ENCODE data around the gene FAM236D. TPM values are rescaled to one million over a fixed set of nuclear protein-coding genes. Genes with fewer than 3 reads are reported as not detected.
"Not testable (repeated sequence)": the region's sequence is repeated elsewhere in the genome, so short reads cannot be mapped to it uniquely, and the experiment has no call there.

FAM236D gene
- total RNA-seq (not detected), polyA plus RNA-seq (not detected)
- long read RNA-seq, donor 1, result 0 reads
- long read RNA-seq, donor 2, result 0 reads
- long read RNA-seq, donor 3, result 0 reads
- long read RNA-seq, donor 4, result 0 reads
- long read RNA-seq, donor 5, result 0 reads

- not testable (repeated sequence) for DNase-seq; H3K9me3 ChIP-seq (ENCODE audit: control insufficient read depth in 4 of 4, insufficient read depth in 3 of 4, low read length in 3 of 4)
- no CpG with 5 or more reads among the region's 13 CpGs for WGBS, 2 donors
These were observed at the start of gene FAM236D for GRCh38 chrX:72808110-72808509. Gene FAM236D (minus strand): TSS chrX:72808210. CDS start chrX:72808110, 100 bp downstream.

GRCh38 chrX:72837532-72837931, 29.5 kb upstream of the FAM236D start:
- H3K9ac ChIP-seq (ENCODE audit: insufficient read depth in 1 of 2, low read length in 2 of 2); H3K9me3 ChIP-seq (ENCODE audit: control insufficient read depth in 4 of 4, insufficient read depth in 3 of 4, low read length in 3 of 4); ATAC-seq (ENCODE audit: insufficient read depth, low FRiP score); H3K4me1 ChIP-seq (ENCODE audit: control insufficient read depth in 5 of 5, insufficient read depth in 5 of 5, low read length in 5 of 5); H3K36me3 ChIP-seq (ENCODE audit: control insufficient read depth in 4 of 4, insufficient read depth in 4 of 4, low read length in 4 of 4); H3K27ac ChIP-seq (ENCODE audit: low read depth in 1 of 2, low read length in 1 of 2); H3K4me3 ChIP-seq; H3K27me3 ChIP-seq (ENCODE audit: control insufficient read depth in 3 of 3, insufficient read depth in 3 of 3, low read length in 2 of 3); DNase-seq: not testable (repeated sequence)
- WGBS, 2 donors, result no CpG with 5 or more reads among the region's 2 CpGs

More at GRCh38 chrX:72808110-72808509, at the start of gene FAM236D:
- ATAC-seq (ENCODE audit: insufficient read depth, low FRiP score); H3K36me3 ChIP-seq (ENCODE audit: control insufficient read depth in 4 of 4, insufficient read depth in 4 of 4, low read length in 4 of 4); H3K4me1 ChIP-seq (ENCODE audit: control insufficient read depth in 5 of 5, insufficient read depth in 5 of 5, low read length in 5 of 5); H3K4me3 ChIP-seq; H3K27me3 ChIP-seq (ENCODE audit: control insufficient read depth in 3 of 3, insufficient read depth in 3 of 3, low read length in 2 of 3); H3K27ac ChIP-seq (ENCODE audit: low read depth in 1 of 2, low read length in 1 of 2); H3K9ac ChIP-seq (ENCODE audit: insufficient read depth in 1 of 2, low read length in 2 of 2): not testable (repeated sequence)

GRCh38 chrX:72830701-72831100, 22.7 kb upstream of the FAM236D start:
- not testable (repeated sequence) for H3K9me3 ChIP-seq (ENCODE audit: control insufficient read depth in 4 of 4, insufficient read depth in 3 of 4, low read length in 3 of 4); H3K36me3 ChIP-seq (ENCODE audit: control insufficient read depth in 4 of 4, insufficient read depth in 4 of 4, low read length in 4 of 4); H3K4me1 ChIP-seq (ENCODE audit: control insufficient read depth in 5 of 5, insufficient read depth in 5 of 5, low read length in 5 of 5); H3K27me3 ChIP-seq (ENCODE audit: control insufficient read depth in 3 of 3, insufficient read depth in 3 of 3, low read length in 2 of 3); H3K9ac ChIP-seq (ENCODE audit: insufficient read depth in 1 of 2, low read length in 2 of 2); ATAC-seq (ENCODE audit: insufficient read depth, low FRiP score); H3K4me3 ChIP-seq; DNase-seq; H3K27ac ChIP-seq (ENCODE audit: low read depth in 1 of 2, low read length in 1 of 2)
- WGBS, 2 donors, result no CpG with 5 or more reads among the region's 13 CpGs

- not testable (repeated sequence) for H3K4me1 ChIP-seq (ENCODE audit: control insufficient read depth in 5 of 5, insufficient read depth in 5 of 5, low read length in 5 of 5); DNase-seq; H3K4me3 ChIP-seq; H3K9ac ChIP-seq (ENCODE audit: insufficient read depth in 1 of 2, low read length in 2 of 2); H3K9me3 ChIP-seq (ENCODE audit: control insufficient read depth in 4 of 4, insufficient read depth in 3 of 4, low read length in 3 of 4); H3K27me3 ChIP-seq (ENCODE audit: control insufficient read depth in 3 of 3, insufficient read depth in 3 of 3, low read length in 2 of 3); H3K27ac ChIP-seq (ENCODE audit: low read depth in 1 of 2, low read length in 1 of 2); H3K36me3 ChIP-seq (ENCODE audit: control insufficient read depth in 4 of 4, insufficient read depth in 4 of 4, low read length in 4 of 4); ATAC-seq (ENCODE audit: insufficient read depth, low FRiP score)
- WGBS, 2 donors, result 91 to 100% methylated on average over 1 of the region's 3 CpGs
These were observed 17.6 kb downstream of the FAM236D start for GRCh38 chrX:72790390-72790789.

- H3K9me3 ChIP-seq (ENCODE audit: control insufficient read depth in 4 of 4, insufficient read depth in 3 of 4, low read length in 3 of 4); H3K9ac ChIP-seq (ENCODE audit: insufficient read depth in 1 of 2, low read length in 2 of 2); H3K27me3 ChIP-seq (ENCODE audit: control insufficient read depth in 3 of 3, insufficient read depth in 3 of 3, low read length in 2 of 3); H3K4me1 ChIP-seq (ENCODE audit: control insufficient read depth in 5 of 5, insufficient read depth in 5 of 5, low read length in 5 of 5); H3K4me3 ChIP-seq; ATAC-seq (ENCODE audit: insufficient read depth, low FRiP score); H3K27ac ChIP-seq (ENCODE audit: low read depth in 1 of 2, low read length in 1 of 2); H3K36me3 ChIP-seq (ENCODE audit: control insufficient read depth in 4 of 4, insufficient read depth in 4 of 4, low read length in 4 of 4); DNase-seq: not testable (repeated sequence)
- WGBS, 2 donors, result no CpG with 5 or more reads among the region's 1 CpG
These were observed 19.9 kb downstream of the FAM236D start for GRCh38 chrX:72788142-72788541.

- not testable (repeated sequence) for DNase-seq; H3K9me3 ChIP-seq (ENCODE audit: control insufficient read depth in 4 of 4, insufficient read depth in 3 of 4, low read length in 3 of 4); H3K36me3 ChIP-seq (ENCODE audit: control insufficient read depth in 4 of 4, insufficient read depth in 4 of 4, low read length in 4 of 4); H3K4me1 ChIP-seq (ENCODE audit: control insufficient read depth in 5 of 5, insufficient read depth in 5 of 5, low read length in 5 of 5); H3K4me3 ChIP-seq; ATAC-seq (ENCODE audit: insufficient read depth, low FRiP score); H3K27me3 ChIP-seq (ENCODE audit: control insufficient read depth in 3 of 3, insufficient read depth in 3 of 3, low read length in 2 of 3); H3K9ac ChIP-seq (ENCODE audit: insufficient read depth in 1 of 2, low read length in 2 of 2); H3K27ac ChIP-seq (ENCODE audit: low read depth in 1 of 2, low read length in 1 of 2)
- WGBS, 2 donors, result no CpG with 5 or more reads among the region's 6 CpGs
These were observed 24.0 kb downstream of the FAM236D start for GRCh38 chrX:72783964-72784363.

GRCh38 chrX:72783365-72783936, 24.6 kb downstream of the FAM236D start:
- H3K4me1 ChIP-seq (ENCODE audit: control insufficient read depth in 5 of 5, insufficient read depth in 5 of 5, low read length in 5 of 5); H3K9ac ChIP-seq (ENCODE audit: insufficient read depth in 1 of 2, low read length in 2 of 2); H3K9me3 ChIP-seq (ENCODE audit: control insufficient read depth in 4 of 4, insufficient read depth in 3 of 4, low read length in 3 of 4); ATAC-seq (ENCODE audit: insufficient read depth, low FRiP score); H3K4me3 ChIP-seq; DNase-seq; H3K27me3 ChIP-seq (ENCODE audit: control insufficient read depth in 3 of 3, insufficient read depth in 3 of 3, low read length in 2 of 3); H3K27ac ChIP-seq (ENCODE audit: low read depth in 1 of 2, low read length in 1 of 2); H3K36me3 ChIP-seq (ENCODE audit: control insufficient read depth in 4 of 4, insufficient read depth in 4 of 4, low read length in 4 of 4): not testable (repeated sequence)
- WGBS, 2 donors, result no CpG with 5 or more reads among the region's 8 CpGs

- not testable (repeated sequence) for H3K4me1 ChIP-seq (ENCODE audit: control insufficient read depth in 5 of 5, insufficient read depth in 5 of 5, low read length in 5 of 5); H3K9me3 ChIP-seq (ENCODE audit: control insufficient read depth in 4 of 4, insufficient read depth in 3 of 4, low read length in 3 of 4); H3K4me3 ChIP-seq; DNase-seq; ATAC-seq (ENCODE audit: insufficient read depth, low FRiP score); H3K36me3 ChIP-seq (ENCODE audit: control insufficient read depth in 4 of 4, insufficient read depth in 4 of 4, low read length in 4 of 4); H3K27ac ChIP-seq (ENCODE audit: low read depth in 1 of 2, low read length in 1 of 2); H3K9ac ChIP-seq (ENCODE audit: insufficient read depth in 1 of 2, low read length in 2 of 2); H3K27me3 ChIP-seq (ENCODE audit: control insufficient read depth in 3 of 3, insufficient read depth in 3 of 3, low read length in 2 of 3)
- no CpG with 5 or more reads among the region's 15 CpGs for WGBS, 2 donors
These were observed 25.4 kb downstream of the FAM236D start, which contains the start of gene FAM236B for GRCh38 chrX:72782560-72782959. Gene FAM236B (minus strand): TSS chrX:72782660. CDS start chrX:72782560, 100 bp downstream.

Data from lung (tissue), 14 donors.